Adrenal gland (tissue), 12 donors: ENCODE results near the gene TRIM24. TPM values are rescaled to one million over a fixed set of nuclear protein-coding genes. Genes with fewer than 3 reads are reported as not detected.

ENCODE experiments used
- DNase-seq, 7 donors: peaks; one replicate each; pipeline ENCODE4 v3.0.0-alpha.2; 2019 to 2020
- H3K27ac ChIP-seq, 5 donors: fragments of 200-600 bp; sonication (generic) in 4 of 5; 1 replicate in 3 of 5; 2 replicates in 2 of 5; pipeline versions ENCODE4 v1.5.1 to v1.8.0; 2016 to 2020; ENCODE audit warnings: mild to moderate bottlenecking in 1 of 5
- H3K27me3 ChIP-seq: fragments of 200-600 bp; 2 replicates; pipeline ENCODE4 v1.8.0; 2021
- H3K36me3 ChIP-seq, 2 donors: fragments of 200-600 bp; replicated peaks in 1 of 2; 1 replicate in 1 of 2; 2 replicates in 1 of 2; pipeline versions ENCODE4 v1.5.1 to v1.8.0; 2018 to 2022
- H3K4me1 ChIP-seq, 2 donors: fragments of 200-600 bp; replicated peaks in 1 of 2; 1 replicate in 1 of 2; 2 replicates in 1 of 2; pipeline versions ENCODE4 v1.5.1 to v1.8.0; 2018 to 2021
- H3K4me3 ChIP-seq, 4 donors: fragments of 200-600 bp; sonication (generic) in 3 of 4; one replicate each; pipeline ENCODE4 v1.5.1; 2016 to 2018
- H3K9me3 ChIP-seq, 3 donors: fragments of 200-600 bp; sonication (generic) in 1 of 3; replicated peaks in 1 of 3; 1 replicate in 2 of 3; 2 replicates in 1 of 3; pipeline versions ENCODE4 v1.5.1 to v1.8.0; 2016 to 2021
- CTCF ChIP-seq, 6 experiments: fragments of 450-650 bp in 4 of 6; fragments of 200-600 bp in 2 of 6; sonication (generic) in 1 of 6; IDR thresholded peaks; 1 replicate in 5 of 6; 2 replicates in 1 of 6; pipeline versions ENCODE4 v1.5.1 to v1.8.0; 2016 to 2021; ENCODE audit warnings: antibody characterized with exemption in 6 of 6, mild to moderate bottlenecking in 2 of 6, moderate library complexity in 1 of 6
- POLR2A ChIP-seq, 2 donors: fragments of 450-650 bp; IDR thresholded peaks; one replicate each; pipeline ENCODE4 v1.6.1; 2017; ENCODE audit warnings: antibody characterized with exemption in 2 of 2, mild to moderate bottlenecking in 2 of 2, moderate library complexity in 1 of 2
- WGBS, 4 donors: extraction: QIAGEN DNeasy Blood & Tissue Kit in 2 of 4; methylation state at CpG; one replicate each; pipeline versions ENCODE4 v1.1.5 to v1.1.7; 2013 to 2017; 5-methylcytosine and 5-hydroxymethylcytosine counted together
- intact Hi-C, 2 donors: fragments of 100-400 bp; cut with DNase I; formaldehyde crosslinking; loops; one replicate each; pipeline versions ENCODE4 v1.14.1 to v1.15.0; 2022 to 2023
- polyA plus RNA-seq, 3 donors: library from polyadenylated mRNA; stranded (reverse); fragments of 200-250 nt in 2 of 3; fragments of 350-450 nt in 1 of 3; fragmentation: Illumina TruSeq in 1 of 3; extraction: RNeasy Lipid Tissue Mini Kit (QIAGEN cat#74804) in 1 of 3; gene quantifications; one replicate each; pipeline ENCODE4 v1.2.3, GENCODE V29; 2013 to 2014
- total RNA-seq, 9 donors: library from RNA; depleted of rRNA in 4 of 9; stranded (reverse); fragments of >200 nt in 4 of 9; fragments of 120-200 nt in 1 of 9; fragmentation: NEBNext Ultra II Directional in 1 of 9; extraction: Animal tissue kit (Norgen Biotek cat#: 25700) in 1 of 9; gene quantifications; one replicate each; pipeline versions ENCODE4 v1.1.0 to v1.2.4, GENCODE V29; 2013 to 2023
- donor health status: healthy with polysubstance abuse.
- donor health status: Bipolar disorder and iron deficiency.
- donor health status: DM: yes; HTN: yes; CAD: no.
- donor health status: DM: no; HTN: no; CAD: no.
- donor health status: DM: no; HTN: no; CAD: no.
- donor health status: DM: yes; HTN: yes; CAD: no.

TRIM24 gene
- total and polyA plus RNA-seq, 12 donors = 22.7 to 103 (median 59.4) TPM

GRCh38 chr7:138573741-138574140 is 113.7 kb downstream of the TRIM24 start:
- no peaks in the 10 kb centered on the region for H3K27me3 ChIP-seq
- H3K9me3 ChIP-seq = no peaks in the 10 kb centered on the region
- WGBS, 4 donors = 63 to 86% (median 76%) methylated on average over 4 of the region's 4 CpGs
- H3K4me1 ChIP-seq = no peaks in the 10 kb centered on the region
- H3K36me3 ChIP-seq = peaks cover 0 to 51% of the 10 kb centered on the region in 2 donors
- no peak for TF ChIP-seq CTCF (IDR thresholded peaks at IDR 0.05)
- TF ChIP-seq POLR2A (IDR thresholded peaks at IDR 0.05) = no peak
- no peak for DNase-seq
- intact Hi-C loops = no loop called here
- no peak overlapping the region for H3K27ac ChIP-seq
- no peak overlapping the region for H3K4me3 ChIP-seq

- Histone ChIP-seq H3K27me3 (no peaks in the 10 kb centered on the region), H3K4me3 (no peak overlapping the region), H3K4me1 (no peaks in the 10 kb centered on the region), H3K27ac (no peak overlapping the region), H3K9me3 (no peaks in the 10 kb centered on the region), H3K36me3 (peaks cover 0 to 50% of the 10 kb centered on the region in 2 donors)
- DNase-seq = no peak
- intact Hi-C loops = no loop called here
- 95 to 97% (median 96%) methylated on average over 5 of the region's 5 CpGs for WGBS, 4 donors
- TF ChIP-seq CTCF (IDR thresholded peaks at IDR 0.05) (no peak), POLR2A (IDR thresholded peaks at IDR 0.05) (no peak)
Observed at GRCh38 chr7:138575897-138576428, 115.9 kb downstream of the TRIM24 start.

- no peak overlapping the region for H3K27ac ChIP-seq
- H3K36me3 ChIP-seq = peaks cover 0 to 30% of the 10 kb centered on the region in 2 donors
- intact Hi-C loops = no loop called here
- H3K9me3 ChIP-seq = no peaks in the 10 kb centered on the region
- DNase-seq = no peak
- no peak overlapping the region for H3K4me3 ChIP-seq
- peaks cover 0 to 3% of the 10 kb centered on the region in 2 donors for H3K4me1 ChIP-seq
- no peaks in the 10 kb centered on the region for H3K27me3 ChIP-seq
- TF ChIP-seq POLR2A (IDR thresholded peaks at IDR 0.05) (no peak), CTCF (IDR thresholded peaks at IDR 0.05) (no peak)
- 92 to 100% (median 96%) methylated on average over 1 of the region's 1 CpG for WGBS, 4 donors
Observed at GRCh38 chr7:138579136-138579535, 119.1 kb downstream of the TRIM24 start.

- no peak for DNase-seq
- Histone ChIP-seq H3K4me1 (peaks cover 0 to 7% of the 10 kb centered on the region in 2 donors), H3K9me3 (no peaks in the 10 kb centered on the region), H3K4me3 (no peak overlapping the region), H3K36me3 (peaks cover 0 to 29% of the 10 kb centered on the region in 2 donors), H3K27me3 (no peaks in the 10 kb centered on the region), H3K27ac (no peak overlapping the region)
- intact Hi-C loops = no loop called here
- TF ChIP-seq CTCF (IDR thresholded peaks at IDR 0.05) = no peak
- no peak for TF ChIP-seq POLR2A (IDR thresholded peaks at IDR 0.05)
- 93 to 100% (median 97%) methylated on average over 3 of the region's 3 CpGs for WGBS, 4 donors
Observed at GRCh38 chr7:138579671-138580070, 119.6 kb downstream of the TRIM24 start.
